GM19239 (cell line): ENCODE measurements around the gene CTH.
"Not testable (repeated sequence)": the region's sequence is repeated elsewhere in the genome, so short reads cannot be mapped to it uniquely, and the experiment has no call there.

Source experiments
- DNase-seq: peaks from one replicate; pipeline ENCODE4 v3.0.0; 2011; ENCODE audit warnings: low spot score; ENCODE audit not compliant: insufficient read length
- FAIRE-seq: peaks from 2 replicates; lab custom pipeline; 2011; peaks lifted over from hg19 to GRCh38; lab: Jason Lieb, UNC

The CTH gene

DNA sequence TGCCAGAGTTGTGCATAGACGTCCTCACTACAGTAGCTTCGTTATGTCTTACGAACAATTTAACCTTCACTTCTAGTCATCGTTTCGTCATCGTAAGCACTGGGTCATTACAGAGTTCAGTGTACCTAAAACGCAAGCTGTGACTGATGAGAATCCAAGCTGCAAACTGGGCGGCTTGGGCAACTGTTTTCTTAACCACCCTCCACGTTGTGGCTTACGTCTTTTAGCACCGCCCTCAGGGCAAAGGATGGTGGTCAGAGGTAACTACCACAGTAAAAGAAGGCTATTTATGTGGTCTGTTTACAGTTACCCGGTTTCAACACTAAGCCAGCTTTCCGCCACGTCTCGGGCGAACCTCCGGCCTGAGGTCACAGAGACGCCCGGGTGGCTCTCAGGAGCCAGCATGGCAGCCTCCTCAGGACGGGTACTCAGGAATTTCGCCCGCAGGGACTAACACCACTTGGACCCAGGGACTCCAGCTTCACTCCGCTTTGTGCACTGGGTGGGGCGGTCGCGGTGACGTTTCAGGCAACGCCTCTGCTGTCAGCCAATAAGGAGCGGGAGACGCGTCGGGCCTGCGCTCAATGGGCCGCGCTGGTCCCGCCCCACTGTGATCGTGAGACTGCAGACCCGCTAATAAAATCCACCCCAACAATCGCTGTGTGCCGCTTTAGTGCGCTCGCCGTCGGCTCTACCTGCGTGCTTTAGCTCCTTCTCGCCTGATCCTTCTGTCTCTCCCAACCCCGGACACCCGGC, at the start of gene CTH:
TSS of gene CTH (plus strand) at position 665 of the 756 bp plus-strand sequence. CDS start 148 bp downstream, outside the sequence.
- DNase-seq (peak; percentile 59), FAIRE-seq (peak; percentile 97)

DNA sequence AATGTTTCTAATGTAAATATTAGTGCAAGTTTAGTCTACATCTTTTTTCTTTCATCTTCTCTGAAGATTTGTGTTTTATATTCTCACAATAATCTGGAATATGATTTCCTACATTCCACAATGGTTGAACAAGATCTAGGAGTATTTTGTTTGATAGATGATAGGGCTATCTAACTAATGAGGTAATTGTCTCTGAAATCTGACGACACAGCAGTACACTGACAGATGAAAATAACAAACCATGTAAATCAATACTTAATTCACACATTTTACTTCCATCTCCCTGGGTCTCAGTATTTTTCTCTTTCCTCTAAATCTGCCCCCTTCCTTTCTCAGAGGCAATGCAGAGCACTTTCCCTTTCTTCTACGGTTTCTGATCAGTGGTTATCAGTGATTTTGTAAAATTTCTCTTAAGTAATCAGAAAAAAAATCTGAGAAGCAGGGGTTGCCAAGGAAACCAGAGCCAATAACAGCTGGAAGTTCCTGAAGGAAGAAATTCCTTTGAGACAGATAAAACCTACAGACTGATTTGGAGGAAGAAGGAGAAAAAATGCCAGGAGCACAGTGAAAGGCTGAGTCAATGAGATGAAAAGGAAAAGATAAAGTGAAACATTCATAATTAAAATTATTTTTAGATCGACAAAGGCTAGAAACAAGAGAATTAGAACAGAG, 49.2 kb upstream of the CTH start:
- FAIRE-seq, result no peak
- no peak for DNase-seq

DNA sequence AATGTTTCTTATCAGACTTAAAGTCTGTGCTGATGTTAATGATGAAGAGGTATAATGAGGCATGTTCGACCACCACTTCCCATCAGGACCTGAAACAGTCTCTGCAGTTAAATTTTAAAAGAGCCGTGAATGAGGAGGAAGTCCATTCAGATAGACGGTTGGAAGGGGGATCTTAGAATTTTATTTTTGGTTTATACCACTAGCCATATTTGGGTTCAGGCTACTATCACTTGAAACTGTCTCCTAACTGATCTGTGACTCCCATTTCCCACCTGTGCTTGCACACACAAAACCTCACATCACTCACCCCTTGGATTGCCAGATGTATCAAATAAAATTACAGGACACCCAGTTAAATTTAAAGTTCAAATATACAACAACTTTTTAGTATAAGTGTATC, 46.6 kb upstream of the CTH start:
- FAIRE-seq, result peak; percentile 23
- no peak for DNase-seq

DNA sequence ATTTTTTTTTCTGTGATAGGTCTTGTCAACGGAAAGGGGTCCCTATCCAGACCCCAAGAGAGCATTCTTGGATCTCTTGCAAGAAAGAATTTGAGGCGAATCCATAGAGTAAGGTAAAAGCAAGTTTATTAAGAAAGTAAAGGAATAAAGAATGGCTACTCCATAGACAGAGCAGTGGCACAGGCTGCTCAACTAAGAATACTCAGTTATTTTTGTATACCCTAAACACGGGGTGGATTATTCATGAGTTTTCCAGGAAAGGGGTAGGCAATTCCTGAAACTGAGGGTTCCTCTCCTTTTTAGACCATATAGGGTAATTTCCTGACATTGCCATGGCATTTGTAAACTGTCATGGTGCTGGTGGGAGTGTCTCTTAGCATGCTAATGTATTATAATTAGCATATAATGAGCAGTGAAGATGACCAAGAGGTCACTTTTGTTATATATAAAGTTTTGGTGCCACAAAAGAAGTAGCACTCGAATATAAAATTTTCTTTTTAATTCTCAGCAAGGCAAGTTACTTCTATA, 44.6 kb upstream of the CTH start:
- FAIRE-seq, DNase-seq: not testable (repeated sequence)

DNA sequence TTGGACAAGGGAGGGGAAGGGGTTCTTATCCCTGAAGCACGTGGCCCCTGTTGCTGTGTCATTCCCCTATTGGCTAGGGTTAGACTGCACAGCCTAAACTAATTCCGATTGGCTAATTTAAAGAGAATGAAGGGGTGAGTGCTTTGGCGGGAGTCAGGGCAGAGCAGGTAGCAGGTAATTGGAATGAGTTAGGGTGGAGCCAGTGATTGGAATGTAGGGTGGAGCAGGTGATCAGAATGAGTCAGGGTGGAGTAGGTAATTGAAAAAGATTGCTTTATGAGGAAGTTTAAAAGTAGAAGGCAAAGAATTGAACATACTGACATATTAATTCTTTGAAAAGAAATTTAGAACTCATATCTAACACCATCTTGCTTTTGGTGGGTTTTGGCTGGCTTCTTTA, 44.1 kb upstream of the CTH start:
- DNase-seq, FAIRE-seq: not testable (repeated sequence)

DNA sequence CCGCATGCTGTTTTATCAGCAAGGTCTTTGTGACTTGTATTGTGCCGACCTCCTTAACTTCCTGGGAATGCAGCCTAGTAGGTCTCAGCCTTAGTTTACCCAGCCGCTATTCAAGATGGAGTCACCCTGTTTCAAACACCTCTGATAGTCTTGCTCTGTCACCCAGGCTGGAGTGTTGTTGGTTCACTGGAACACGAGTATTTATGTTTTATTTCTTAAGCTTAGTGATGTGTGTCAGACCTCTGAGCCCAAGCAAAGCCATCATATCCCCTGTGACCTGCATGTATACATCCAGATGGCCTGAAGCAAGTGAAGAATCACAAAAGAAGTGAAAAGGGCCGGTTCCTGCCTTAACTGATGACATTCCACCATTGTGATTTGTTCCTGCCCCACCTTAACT, 43.7 kb upstream of the CTH start:
- not testable (repeated sequence) for DNase-seq, FAIRE-seq

DNA sequence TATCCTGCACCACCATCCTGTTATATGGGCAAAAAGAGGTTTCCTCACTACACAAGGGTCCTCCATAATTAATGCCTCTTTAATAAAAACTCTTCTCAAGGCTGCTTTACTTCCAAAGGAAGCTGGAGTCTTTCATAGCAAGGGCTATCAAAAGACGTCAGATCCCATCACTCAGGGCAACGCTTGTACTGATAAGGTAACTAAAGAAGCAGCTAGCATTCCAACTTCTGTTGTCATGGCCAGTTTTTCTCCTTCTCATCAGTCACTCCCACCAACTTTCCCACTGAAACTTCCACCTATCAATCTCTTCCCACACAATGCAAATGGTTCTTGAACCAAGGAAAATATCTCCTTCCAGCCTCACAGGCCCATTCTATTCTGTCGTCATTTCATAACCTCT, 39.5 kb upstream of the CTH start:
- not testable (repeated sequence) for FAIRE-seq, DNase-seq

DNA sequence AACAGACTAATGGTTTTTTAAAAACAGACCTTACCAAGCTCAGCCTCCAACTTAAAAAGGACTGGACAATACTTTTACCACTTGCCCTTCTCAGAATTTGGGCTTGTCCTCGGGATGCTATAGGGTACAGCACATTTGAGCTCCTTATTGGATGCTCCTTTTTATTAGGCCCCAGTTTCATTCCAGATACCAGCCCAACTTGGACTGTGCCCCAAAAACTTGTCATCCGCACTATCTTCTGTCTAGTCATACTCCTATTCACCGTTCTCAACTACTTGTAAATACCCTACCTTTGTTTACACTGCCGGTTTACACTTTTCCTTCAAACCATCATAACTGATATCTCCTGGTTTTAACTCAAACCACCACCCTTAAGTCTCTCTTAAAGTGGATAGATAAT, 38.6 kb upstream of the CTH start:
- DNase-seq (no peak), FAIRE-seq (no peak)

DNA sequence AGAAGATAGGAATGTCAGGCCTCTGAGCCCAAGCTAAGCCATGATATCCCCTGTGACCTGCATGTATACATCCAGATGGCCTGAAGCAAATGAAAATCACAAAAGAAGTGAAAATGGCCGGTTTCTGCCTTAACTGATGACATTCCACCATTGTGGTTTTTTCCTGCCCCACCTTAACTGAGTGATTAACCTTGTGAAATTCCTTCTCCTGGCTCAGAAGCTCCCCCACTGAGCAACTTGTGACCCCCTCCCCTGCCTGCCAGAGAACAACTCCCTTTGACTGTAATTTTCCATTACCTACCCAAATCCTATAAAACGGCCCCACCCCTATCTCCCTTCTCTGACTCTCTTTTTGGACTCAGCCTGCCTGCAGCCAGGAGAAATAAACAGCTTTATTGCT, 37.5 kb upstream of the CTH start:
- not testable (repeated sequence) for FAIRE-seq, DNase-seq

DNA sequence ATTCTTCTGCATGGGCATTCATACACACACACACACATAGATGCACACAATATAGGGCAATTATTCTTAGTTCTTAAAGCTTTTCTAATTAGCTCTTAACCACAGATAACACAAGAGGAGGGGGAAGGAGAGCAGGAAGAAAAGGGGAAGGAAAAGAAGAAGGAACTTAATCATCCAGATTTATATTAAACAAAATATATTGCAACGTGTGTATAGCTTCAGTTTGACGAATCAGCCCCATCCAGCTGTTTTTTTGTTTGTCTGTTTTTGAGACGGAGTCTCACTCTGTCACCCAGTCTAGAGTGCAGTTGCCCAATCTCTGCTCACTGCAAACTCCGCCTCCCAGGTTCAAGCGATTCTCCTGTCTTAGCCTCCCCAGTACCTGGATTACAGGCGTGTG, 34.9 kb upstream of the CTH start:
- DNase-seq (no peak), FAIRE-seq (no peak)

DNA sequence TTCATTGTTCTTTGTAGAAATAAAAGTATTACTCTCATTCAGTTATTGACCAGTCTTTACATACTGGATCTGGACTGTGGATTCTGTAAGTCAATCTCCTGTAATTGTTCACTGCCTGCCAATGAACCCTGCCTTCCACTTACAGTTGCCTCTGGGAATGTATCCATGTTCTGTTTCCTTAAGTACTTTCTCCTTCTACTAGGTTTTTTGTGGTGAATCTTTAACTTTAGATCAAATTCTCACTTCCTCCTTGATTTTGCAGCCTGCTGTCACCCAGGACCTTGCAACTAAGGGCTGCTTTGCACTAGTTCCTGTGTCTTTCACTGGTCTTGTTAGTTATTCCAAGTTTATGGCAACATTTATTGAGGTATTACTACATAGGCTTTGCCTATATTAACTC, 28.4 kb upstream of the CTH start:
- FAIRE-seq (peak; percentile 82), DNase-seq (peak; percentile 16)

DNA sequence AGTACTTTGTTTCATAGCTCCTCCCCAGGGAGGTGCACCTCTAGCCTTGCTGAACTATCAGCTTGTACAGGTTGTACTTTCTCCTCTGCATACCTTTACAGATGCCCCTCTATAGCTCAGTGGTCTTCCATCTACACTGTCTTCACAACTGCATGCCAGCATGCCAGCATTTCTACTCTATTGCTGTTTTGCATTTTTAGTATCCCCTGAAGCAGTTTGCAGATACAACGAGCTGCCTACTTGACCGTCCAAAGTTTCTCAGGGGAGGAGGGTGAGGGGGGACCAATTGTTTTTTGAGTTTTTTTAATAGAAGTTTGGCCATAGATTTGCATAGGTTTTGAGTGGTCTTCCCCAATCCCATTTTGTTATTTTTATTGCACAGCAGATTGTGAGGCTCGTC, 27.6 kb upstream of the CTH start:
- DNase-seq, result no peak
- FAIRE-seq, result no peak

DNA sequence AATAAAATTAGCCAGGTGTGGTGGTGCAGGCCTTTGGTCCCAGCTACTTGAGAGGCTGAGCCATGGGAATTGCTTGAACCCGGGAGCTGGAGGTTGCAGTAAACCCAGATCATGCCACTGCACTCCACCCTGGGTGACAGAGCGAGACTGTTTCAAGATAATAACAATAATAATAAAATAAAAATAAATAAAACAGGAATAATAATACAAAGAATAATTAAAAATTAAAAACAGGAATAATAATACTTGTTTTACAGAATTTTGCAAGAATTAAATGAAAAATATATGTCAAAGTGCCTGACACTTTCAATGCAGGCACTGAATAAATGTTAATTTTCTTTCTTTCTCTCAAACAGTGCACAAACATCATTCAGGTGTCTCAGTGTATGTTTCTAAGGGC, 26.5 kb upstream of the CTH start:
- DNase-seq, result no peak
- FAIRE-seq, result no peak

DNA sequence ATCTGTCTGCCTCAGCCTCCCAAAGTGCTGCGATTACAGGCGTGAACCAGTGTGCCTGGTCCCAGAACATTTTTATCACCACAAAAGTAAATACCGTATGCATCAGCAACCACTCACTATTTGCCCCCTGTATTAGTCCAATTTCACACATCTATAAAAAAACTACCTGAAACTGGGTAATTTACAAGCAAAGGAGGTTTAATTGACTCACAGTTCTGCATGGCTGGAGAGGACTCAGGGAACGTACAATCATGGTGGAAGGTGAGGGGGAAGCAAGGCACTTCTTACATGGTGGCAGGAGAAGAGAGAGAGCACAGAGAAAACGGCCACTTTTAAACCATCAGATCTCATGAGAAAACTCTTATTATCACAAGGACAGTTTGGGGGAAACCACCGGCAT, 25.6 kb upstream of the CTH start:
- FAIRE-seq, result no peak
- no peak for DNase-seq

DNA sequence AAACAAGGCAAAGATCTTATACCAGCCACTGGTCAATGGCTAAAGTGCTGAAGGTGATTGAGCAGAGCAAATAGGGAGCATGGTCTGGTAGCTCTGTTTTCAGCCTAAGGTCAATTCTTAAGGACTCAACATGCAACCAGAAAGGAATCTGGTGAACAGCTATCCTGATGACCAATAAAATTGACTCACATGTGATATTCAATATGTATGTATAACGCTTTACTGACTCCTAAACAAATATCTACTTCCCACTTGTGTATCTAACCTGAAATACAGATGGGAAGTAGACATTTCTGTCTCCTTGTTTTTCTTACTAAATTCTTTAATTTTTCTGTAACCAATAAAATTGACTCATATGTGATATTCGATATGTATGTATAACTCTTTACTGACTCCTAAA, 24.9 kb upstream of the CTH start:
- FAIRE-seq (no peak), DNase-seq (no peak)

DNA sequence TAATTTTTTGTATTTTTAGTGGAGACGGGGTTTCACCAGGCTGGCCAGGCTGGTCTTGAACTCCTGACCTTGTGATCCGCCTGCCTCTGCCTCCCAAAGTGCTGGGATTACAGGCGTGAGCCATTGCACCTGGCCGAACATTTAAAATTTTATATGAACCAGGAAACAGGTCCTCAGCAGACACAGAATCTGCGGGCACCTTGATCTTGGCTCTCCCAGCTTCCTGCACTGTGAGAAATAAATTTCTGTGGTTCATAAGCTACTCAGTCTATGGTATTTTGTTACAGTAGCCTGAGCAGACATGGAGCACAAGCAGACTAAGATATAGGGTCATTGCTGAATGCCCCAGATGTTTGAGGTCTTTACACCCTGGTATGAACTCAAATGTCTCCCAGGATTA, 23.6 kb upstream of the CTH start:
- no peak for FAIRE-seq
- no peak for DNase-seq

DNA sequence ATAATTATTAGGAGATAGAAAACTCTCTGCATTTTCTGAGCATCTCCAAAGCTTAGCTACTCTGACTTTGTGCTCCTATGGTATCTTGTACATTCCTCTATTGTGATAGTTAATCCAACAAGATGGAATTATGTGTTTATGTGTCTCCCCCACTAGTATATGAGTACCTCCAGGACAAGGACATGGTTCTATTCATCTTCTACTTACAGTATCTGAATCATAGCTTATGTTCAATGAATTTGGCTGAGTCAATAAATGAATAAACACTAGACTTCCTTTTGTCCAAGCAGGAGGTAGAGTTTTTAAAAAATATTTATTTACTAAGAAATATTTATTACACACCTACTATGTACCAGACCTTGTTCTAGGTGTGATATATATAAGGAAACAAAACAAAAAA, 18.4 kb upstream of the CTH start:
- FAIRE-seq (no peak), DNase-seq (no peak)

DNA sequence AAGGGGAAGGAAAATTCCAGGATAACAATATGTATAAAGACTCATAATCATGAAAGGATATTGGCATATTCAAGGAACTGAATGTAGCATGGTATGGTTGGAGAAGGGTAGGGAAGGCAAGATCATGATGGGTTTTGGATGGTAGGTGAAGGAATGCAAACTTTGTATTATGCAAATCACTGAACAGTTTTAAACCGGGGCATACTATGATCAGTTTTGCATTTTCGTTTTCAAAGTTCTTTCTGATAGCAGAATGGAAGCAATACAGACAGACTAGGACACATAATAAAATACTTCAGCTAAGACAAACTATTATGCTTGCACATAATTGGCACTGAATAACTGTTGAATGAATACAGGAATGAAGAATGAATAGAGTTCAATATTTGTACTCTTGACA, 14.5 kb upstream of the CTH start:
- DNase-seq, result no peak
- peak; percentile 72 for FAIRE-seq

DNA sequence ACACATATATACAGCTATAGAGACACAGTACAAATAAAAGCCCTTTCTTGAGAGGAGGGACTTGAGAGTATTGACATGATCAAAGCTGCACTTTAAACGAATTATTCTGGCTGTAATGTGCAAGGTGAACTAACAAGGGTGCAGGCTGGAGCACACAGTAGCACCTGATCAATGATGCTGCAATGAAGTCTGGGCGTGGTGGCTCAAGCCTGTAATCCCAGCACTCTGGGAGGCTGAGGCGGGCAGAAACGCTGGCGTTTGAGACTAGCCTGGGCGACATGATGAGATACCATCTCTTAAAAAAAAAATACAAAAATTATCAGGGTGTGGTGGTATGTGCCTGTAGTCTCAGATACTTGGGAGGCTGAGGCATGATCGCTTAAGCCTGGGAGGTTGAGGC, 14.1 kb upstream of the CTH start:
- no peak for DNase-seq
- no peak for FAIRE-seq

DNA sequence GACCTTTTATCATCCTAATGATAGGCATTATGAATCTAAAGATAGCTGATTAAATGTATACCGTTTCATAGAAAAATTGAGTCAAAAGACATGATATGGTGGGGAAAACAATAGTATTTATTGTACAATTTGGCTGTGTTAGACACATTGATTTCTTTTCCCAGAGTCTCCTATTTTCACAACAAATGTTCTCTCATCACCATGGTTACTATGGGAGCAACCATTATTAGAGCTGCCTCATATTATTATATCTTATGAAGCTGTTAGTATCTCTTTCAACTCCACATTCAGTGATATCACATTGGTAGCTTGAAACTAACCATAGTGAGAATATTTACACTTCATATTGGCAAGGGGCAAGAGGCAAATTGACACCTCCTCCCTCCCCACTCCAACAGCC, 10.7 kb upstream of the CTH start:
- no peak for DNase-seq
- no peak for FAIRE-seq

DNA sequence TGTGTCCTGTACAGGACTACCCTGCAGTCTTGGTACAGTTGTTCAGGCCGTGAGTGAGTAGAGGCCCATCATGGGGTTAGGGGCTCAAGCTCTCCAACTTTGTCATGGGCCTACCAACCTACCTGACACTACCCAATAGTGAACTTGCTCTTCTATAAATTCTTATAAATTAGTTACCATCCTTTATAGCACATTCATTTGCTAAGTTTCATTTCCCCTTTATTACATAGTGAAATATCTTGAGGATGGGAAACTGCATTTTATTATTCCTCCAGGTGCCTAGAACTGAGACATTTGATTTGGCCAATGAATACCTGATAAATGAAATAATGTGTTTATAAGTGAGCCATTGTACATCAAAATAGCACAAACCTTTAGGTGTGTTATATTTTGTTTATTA, 9.1 kb upstream of the CTH start:
- DNase-seq (no peak), FAIRE-seq (no peak)

DNA sequence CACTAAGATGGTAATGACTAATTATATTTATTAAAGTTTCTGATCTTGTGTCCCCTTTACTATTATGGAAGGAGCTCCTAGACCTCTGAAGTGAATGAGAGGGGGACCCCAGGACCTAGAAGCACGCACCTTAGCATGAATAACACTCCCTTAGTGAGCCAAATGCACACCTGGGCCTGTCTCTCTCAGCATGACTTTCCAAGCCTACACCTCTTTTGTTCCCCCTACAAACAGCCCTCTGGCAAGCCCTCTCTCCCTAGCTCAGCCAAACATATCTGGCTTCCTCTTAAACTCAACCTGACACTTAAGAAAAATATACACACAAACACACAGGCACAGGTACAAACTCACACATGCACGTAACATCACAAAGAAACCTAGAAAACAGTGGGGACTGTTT, 7.3 kb upstream of the CTH start:
- DNase-seq, result no peak
- no peak for FAIRE-seq
